HFFc6 (cell line): Measurements from ENCODE around the gene LRRC3. TPM values are rescaled to one million over a fixed set of nuclear protein-coding genes. Genes with fewer than 3 reads are reported as not detected.

ENCODE experiments used
- DNase-seq: peaks from one replicate; pipeline ENCODE4 v3.0.0-alpha.2; 2018
- H3K27ac Mint-ChIP-seq: 2 replicates; pipeline ENCODE4 v1.8.0; 2020; ENCODE audit warnings: mild to moderate bottlenecking, mixed read lengths
- H3K27me3 Mint-ChIP-seq: 2 replicates; pipeline ENCODE4 v1.8.0; 2021; ENCODE audit warnings: mild to moderate bottlenecking, moderate library complexity, mixed read lengths; ENCODE audit not compliant: insufficient read depth
- H3K36me3 Mint-ChIP-seq: 2 replicates; pipeline ENCODE4 v1.8.0; 2021; ENCODE audit warnings: low read depth, mixed read lengths
- H3K4me1 Mint-ChIP-seq: 2 replicates; pipeline ENCODE4 v1.8.0; 2020; ENCODE audit warnings: low read depth, mixed read lengths
- H3K4me3 Mint-ChIP-seq: 2 replicates; pipeline ENCODE4 v1.8.0; 2020; ENCODE audit warnings: mild to moderate bottlenecking, moderate library complexity, mixed read lengths
- H3K9me3 Mint-ChIP-seq: 2 replicates; pipeline ENCODE4 v1.8.0; 2020; ENCODE audit warnings: mild to moderate bottlenecking, mixed read lengths
- total RNA-seq, 6 experiments: library from RNA; stranded (reverse); fragmentation: NEBNext Ultra II Directional; extraction: Animal tissue kit (Norgen Biotek cat#: 25700); gene quantifications; 2 replicates in 1 of 6; 3 replicates in 5 of 6; pipeline ENCODE4 v1.2.3, GENCODE V29; 2021
- TF ChIP-seq, protein P1 (sequence below): fragments of 200-600 bp; sonication (generic); IDR thresholded peaks from 2 replicates; pipeline ENCODE4 v1.5.0; 2021; ENCODE audit warnings: antibody characterized with exemption, mild to moderate bottlenecking

LRRC3 gene
- total RNA-seq, 6 experiments from 2014 or later = not detected

- H3K36me3 Mint-ChIP-seq = no peaks in the 10 kb centered on the region
- no peak for DNase-seq
- H3K9me3 Mint-ChIP-seq = no peaks in the 10 kb centered on the region
- TF ChIP-seq, protein P1, sequence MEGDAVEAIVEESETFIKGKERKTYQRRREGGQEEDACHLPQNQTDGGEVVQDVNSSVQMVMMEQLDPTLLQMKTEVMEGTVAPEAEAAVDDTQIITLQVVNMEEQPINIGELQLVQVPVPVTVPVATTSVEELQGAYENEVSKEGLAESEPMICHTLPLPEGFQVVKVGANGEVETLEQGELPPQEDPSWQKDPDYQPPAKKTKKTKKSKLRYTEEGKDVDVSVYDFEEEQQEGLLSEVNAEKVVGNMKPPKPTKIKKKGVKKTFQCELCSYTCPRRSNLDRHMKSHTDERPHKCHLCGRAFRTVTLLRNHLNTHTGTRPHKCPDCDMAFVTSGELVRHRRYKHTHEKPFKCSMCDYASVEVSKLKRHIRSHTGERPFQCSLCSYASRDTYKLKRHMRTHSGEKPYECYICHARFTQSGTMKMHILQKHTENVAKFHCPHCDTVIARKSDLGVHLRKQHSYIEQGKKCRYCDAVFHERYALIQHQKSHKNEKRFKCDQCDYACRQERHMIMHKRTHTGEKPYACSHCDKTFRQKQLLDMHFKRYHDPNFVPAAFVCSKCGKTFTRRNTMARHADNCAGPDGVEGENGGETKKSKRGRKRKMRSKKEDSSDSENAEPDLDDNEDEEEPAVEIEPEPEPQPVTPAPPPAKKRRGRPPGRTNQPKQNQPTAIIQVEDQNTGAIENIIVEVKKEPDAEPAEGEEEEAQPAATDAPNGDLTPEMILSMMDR = no peak
- no peaks in the 10 kb centered on the region for H3K4me1 Mint-ChIP-seq
- no peak overlapping the region for H3K4me3 Mint-ChIP-seq
- H3K27ac Mint-ChIP-seq = no peak overlapping the region
- peaks cover 16% of the 10 kb centered on the region for H3K27me3 Mint-ChIP-seq
These were observed 27.4 kb downstream of the LRRC3 start for GRCh38 chr21:44482581-44483287.

DNA sequence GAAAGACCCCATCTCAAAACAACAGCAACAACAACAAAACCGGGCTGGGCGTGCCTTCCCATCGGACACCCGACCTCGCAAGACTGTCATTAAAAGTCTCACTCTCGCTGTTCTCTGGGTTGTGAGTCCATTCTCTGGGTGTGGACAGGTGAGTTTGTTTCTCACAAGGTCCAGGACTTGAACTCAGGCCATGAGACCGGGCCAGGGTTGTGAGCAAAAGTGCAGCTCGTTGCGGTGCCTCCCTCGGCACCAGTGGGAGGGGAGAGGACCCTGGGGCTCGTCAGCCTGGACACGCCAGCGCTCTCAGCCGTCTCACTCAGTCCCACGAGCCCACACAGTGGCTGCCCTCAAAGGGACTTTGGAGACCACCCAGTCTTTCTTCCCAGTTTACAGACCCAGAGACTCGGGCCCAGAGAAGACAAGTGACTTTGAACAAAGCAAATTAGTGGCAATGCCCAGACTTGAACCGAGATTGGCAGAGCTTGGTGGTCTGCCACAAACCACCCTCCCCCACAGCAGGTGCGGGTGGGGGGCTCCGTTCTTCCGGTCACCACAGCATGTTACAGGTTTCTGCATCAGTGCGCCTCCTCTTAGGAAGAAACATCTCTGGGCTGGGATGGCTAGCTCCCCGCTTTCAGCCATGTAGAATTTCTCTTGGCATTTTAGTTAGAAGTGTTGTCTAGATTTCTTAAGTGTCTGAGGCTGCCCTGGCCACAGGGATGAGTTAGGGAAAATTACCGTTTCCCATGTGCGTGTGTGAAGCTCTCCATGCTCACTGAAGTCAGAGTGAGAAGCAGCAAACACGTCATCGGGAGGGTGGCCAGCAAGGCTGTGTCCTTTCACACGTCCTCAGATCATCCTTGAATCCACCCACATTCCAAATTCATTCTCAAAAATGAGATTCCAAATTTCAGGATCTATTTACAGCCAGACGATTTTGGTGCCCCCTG is 28.3 kb downstream of the LRRC3 start:
- TF ChIP-seq, protein P1 = no peak
- Mint-ChIP-seq H3K27me3 (peaks cover 15% of the 10 kb centered on the region), H3K9me3 (no peaks in the 10 kb centered on the region), H3K36me3 (no peaks in the 10 kb centered on the region), H3K4me1 (no peaks in the 10 kb centered on the region), H3K4me3 (no peak overlapping the region), H3K27ac (no peak overlapping the region)
- DNase-seq = no peak

DNA sequence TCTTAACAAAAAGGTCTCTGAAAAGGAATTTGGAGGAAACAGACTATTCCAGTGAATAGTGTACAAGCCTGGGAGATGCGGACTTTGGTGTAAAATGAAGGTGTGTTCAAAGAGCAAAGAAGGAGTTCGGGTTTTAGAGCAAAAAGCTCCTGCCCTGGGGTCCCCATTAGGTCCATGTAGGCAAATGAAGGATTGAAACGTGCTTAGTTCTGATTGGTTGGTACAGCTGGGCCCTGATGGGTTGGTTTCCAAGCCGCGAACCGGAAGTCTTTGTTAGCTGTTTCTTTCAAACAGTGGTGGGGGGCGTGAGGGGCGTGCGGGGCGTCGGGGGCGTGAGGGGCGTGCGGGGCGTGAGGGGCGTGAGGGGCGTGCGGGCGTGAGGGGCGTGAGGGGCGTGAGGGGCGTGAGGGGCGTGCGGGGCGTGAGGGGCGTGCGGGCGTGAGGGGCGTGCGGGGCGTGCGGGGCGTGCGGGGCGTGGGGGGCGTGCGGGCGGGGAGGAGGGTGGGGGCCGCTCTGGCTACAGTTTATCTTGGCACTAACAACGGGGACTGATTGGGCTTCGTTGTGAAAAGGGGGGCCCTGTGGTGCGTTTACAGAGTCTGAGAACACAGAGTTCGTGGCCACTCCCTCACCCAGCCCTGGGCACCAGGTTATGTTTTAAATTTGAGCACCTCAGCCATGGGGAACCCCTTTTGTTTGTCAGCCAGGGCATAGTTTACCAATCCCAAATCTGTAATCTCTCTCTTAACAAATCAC is 29.4 kb downstream of the LRRC3 start:
- Mint-ChIP-seq H3K27ac (no peak overlapping the region), H3K36me3 (no peaks in the 10 kb centered on the region)
- no peak for DNase-seq

GRCh38 chr21:44485254-44485793 is 30.0 kb downstream of the LRRC3 start:
- Mint-ChIP-seq H3K9me3 (no peaks in the 10 kb centered on the region), H3K4me1 (no peaks in the 10 kb centered on the region), H3K36me3 (no peaks in the 10 kb centered on the region), H3K27ac (no peak overlapping the region), H3K4me3 (no peak overlapping the region; the same call in 1 of the 2 replicates), H3K27me3 (peaks cover 13% of the 10 kb centered on the region)
- no peak for DNase-seq
- TF ChIP-seq, protein P1 = no peak; the same call in 1 of the 2 replicates

More for the DNA sequence above, 29.4 kb downstream of the LRRC3 start:
- TF ChIP-seq, protein P1 = no peak
- H3K4me1 Mint-ChIP-seq = no peaks in the 10 kb centered on the region
- H3K27me3 Mint-ChIP-seq = peaks cover 13% of the 10 kb centered on the region
- no peak overlapping the region for H3K4me3 Mint-ChIP-seq
- H3K9me3 Mint-ChIP-seq = no peaks in the 10 kb centered on the region

- H3K4me1 Mint-ChIP-seq = no peaks in the 10 kb centered on the region
These were observed 30.5 kb downstream of the LRRC3 start for GRCh38 chr21:44485796-44486195.

More at GRCh38 chr21:44485796-44486195, 30.5 kb downstream of the LRRC3 start:
- no peak for DNase-seq
- TF ChIP-seq, protein P1 = no peak
- no peak overlapping the region for H3K27ac Mint-ChIP-seq
- peaks cover 13% of the 10 kb centered on the region for H3K27me3 Mint-ChIP-seq
- H3K36me3 Mint-ChIP-seq = no peaks in the 10 kb centered on the region
- H3K4me3 Mint-ChIP-seq = no peak overlapping the region; the same call in 1 of the 2 replicates
- H3K9me3 Mint-ChIP-seq = no peaks in the 10 kb centered on the region
